Subcutaneous abdominal adipose tissue (tissue), 5 donors: ENCODE data around the gene RALGPS1.

Experiments
- H3K27ac ChIP-seq: one replicate; pipeline ENCODE4 v1.7.0; 2013; ENCODE audit warnings: low read depth, mild to moderate bottlenecking, inconsistent platforms, low read length, moderate library complexity
- H3K27me3 ChIP-seq, 5 donors: one replicate each; pipeline ENCODE4 v1.7.0; 2013; ENCODE audit warnings: low read length in 5 of 5, inconsistent platforms in 1 of 5; ENCODE audit not compliant: control insufficient read depth in 5 of 5, insufficient read depth in 4 of 5
- H3K36me3 ChIP-seq, 5 donors: one replicate each; pipeline ENCODE4 v1.7.0; 2013; ENCODE audit warnings: low read length in 5 of 5; ENCODE audit not compliant: control insufficient read depth in 5 of 5, insufficient read depth in 5 of 5
- H3K4me1 ChIP-seq, 5 donors: one replicate each; pipeline ENCODE4 v1.7.0; 2013; ENCODE audit warnings: low read length in 5 of 5, mild to moderate bottlenecking in 3 of 5, moderate library complexity in 1 of 5; ENCODE audit not compliant: control insufficient read depth in 5 of 5, insufficient read depth in 5 of 5
- H3K4me3 ChIP-seq, 5 donors: one replicate each; pipeline ENCODE4 v1.7.0; 2013; ENCODE audit warnings: low read length in 5 of 5, low read depth in 1 of 5
- H3K9ac ChIP-seq, 5 donors: one replicate each; pipeline ENCODE4 v1.7.0; 2013; ENCODE audit warnings: low read length in 5 of 5, mild to moderate bottlenecking in 4 of 5, moderate library complexity in 3 of 5
- H3K9me3 ChIP-seq, 5 donors: one replicate each; pipeline ENCODE4 v1.7.0; 2013; ENCODE audit warnings: low read length in 5 of 5; ENCODE audit not compliant: control insufficient read depth in 5 of 5
- donor health status: healthy.
- donor health status: healthy.
- donor health status: healthy.
- donor health status: healthy.
- donor health status: healthy.

The RALGPS1 gene

DNA sequence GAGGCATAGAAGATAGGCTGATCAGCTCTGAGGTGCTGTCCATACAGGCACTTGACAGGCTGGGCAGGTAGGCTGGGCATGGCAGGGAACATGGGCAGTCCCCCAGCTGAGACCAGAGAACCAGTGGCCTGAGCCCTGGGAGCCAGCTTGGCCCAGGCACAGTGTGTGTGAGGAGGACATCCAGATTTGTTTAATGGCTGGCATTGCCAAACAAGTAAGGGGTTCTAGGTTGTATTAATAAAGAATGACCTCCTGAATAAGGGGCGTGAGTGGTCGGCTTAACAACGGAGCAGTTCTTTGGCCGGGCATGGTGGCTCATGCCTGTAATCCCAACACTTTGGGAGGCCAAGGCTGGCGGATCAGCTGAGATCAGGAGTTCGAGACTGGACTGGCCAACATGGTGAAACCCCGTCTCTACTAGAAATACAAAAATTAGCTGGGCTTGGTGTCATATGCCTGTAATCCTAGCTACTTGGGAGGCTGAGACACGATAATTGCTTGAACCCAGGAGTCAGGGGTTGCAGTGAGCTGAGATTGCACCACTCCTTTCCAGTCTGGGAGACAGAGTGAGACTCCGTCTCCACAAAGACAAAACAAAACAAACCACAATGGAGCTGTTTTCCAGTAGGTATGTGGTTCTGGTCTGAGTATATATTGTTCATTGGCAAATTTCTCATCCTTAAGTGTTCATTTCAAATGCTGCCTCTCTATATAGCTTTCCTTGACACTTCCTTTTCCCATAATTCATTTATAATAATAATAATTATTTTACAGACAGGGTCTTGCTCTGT lies 151.7 kb downstream of the RALGPS1 start:
- H3K27ac ChIP-seq: no peak overlapping the region
- H3K4me1 ChIP-seq: peaks cover 0 to 10% (median 5%) of the 10 kb centered on the region in 5 donors

DNA sequence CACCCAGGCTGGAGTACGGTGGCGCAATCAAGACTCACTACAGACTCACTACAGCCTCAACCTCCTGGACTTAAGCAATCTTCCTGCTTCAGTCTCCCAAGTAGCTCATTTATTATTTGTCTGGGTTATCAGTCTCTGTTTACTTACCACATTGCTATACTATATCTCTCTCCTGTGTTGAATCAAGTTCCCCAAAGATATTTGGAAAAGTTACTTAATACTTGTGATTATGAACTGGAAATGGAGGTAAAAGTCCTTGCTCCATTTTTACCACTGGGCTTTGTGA lies 152.2 kb downstream of the RALGPS1 start:
- H3K4me3 ChIP-seq: no peak overlapping the region
- peaks cover 0 to 2% (median 0%) of the 10 kb centered on the region in 5 donors for H3K9me3 ChIP-seq
- peaks cover 0 to 9% (median 5%) of the 10 kb centered on the region in 5 donors for H3K4me1 ChIP-seq
- H3K36me3 ChIP-seq: no peaks in the 10 kb centered on the region
- no peaks in the 10 kb centered on the region for H3K27me3 ChIP-seq
- no peak overlapping the region for H3K27ac ChIP-seq
- no peak overlapping the region for H3K9ac ChIP-seq

More for the DNA sequence above, 151.7 kb downstream of the RALGPS1 start:
- Histone ChIP-seq H3K27me3 (no peaks in the 10 kb centered on the region), H3K9me3 (peaks cover 0 to under 1% (median 0%) of the 10 kb centered on the region in 5 donors), H3K9ac (peak overlapping the region in 1 of 5 donors; percentile 44), H3K4me3 (no peak overlapping the region), H3K36me3 (no peaks in the 10 kb centered on the region)

DNA sequence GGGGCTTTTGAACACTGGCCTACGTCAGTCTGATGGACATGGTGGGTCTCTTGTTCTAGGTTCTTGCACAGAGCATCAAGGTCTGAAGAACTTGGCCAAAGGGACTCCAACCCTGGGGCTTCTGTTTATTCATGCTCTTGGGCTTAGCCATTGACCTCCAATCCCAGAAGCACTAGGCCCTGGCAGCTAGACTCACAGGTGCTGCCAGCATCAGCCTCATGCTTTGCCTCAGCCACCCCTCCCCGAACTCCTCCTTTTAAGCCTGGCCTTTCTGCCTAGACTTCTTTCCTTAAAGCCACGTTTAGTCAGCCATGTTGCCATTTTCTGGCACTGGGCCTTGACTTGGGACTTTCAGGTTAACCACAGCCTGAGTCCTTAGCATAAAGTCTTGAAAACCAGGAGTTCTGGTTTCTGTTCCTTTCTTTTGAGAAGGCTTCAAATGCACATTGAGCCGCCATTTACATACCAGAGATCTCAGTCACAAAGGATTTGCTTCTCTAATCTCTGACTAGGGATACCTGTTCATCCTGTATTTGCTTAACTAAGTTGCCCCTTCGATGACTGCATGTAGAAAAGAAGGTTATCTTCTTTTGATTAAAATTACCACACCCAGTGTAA lies 153.1 kb downstream of the RALGPS1 start:
- Histone ChIP-seq H3K4me3 (no peak overlapping the region), H3K27ac (no peak overlapping the region), H3K9me3 (peaks cover 0 to 3% (median 0%) of the 10 kb centered on the region in 5 donors), H3K4me1 (peaks cover 0 to 9% (median 5%) of the 10 kb centered on the region in 5 donors), H3K27me3 (no peaks in the 10 kb centered on the region), H3K9ac (no peak overlapping the region), H3K36me3 (no peaks in the 10 kb centered on the region)

DNA sequence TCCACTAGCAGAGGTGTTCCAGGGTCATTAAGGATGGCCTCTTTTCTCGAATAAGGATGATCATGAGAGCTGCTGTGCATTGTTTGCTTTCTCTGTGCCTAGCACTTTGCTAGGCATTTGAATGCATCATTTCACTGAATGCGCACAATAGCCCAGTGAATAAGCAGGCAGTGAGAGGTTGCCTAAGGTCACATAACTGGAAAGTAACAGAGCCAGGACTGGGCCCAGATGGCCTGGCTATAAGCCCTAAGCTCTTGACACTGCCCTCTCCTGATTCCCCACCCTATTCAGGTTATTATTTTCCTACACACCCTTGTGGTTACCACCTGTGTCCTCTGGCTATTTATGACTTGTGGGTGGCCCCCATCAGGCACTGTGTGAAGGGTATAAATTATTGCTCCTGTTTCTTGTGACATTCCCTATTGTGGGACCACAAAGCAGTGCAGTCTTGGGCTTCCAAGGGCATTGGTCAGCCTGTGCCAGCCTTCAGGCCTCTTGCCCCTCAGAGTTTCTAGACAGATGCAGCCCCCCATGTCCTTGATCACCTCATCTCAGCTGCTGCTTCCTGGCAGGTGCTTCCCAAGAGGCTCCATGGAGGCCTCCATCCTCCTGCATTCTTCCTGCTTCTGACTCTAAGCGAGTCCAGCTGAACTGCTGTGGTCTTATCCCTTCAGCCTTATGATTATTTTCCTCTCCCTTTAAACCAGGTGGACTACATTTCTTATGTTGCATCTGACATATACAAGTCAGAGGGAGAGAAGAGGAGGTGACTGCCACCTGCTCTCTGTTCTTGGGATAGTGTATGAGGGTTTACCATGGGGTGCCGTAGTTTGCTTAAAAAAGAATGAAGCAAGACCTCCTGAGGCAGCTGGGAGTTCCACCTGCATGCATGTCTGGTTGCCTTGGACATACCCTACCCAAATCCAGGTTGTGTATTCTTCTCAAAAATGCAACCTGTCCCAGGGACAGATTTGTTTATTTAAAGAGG lies 160.3 kb downstream of the RALGPS1 start:
- H3K9ac ChIP-seq: no peak overlapping the region
- H3K27me3 ChIP-seq: no peaks in the 10 kb centered on the region
- H3K9me3 ChIP-seq: peaks cover 0 to 7% (median 0%) of the 10 kb centered on the region in 5 donors
- no peaks in the 10 kb centered on the region for H3K36me3 ChIP-seq
- H3K4me3 ChIP-seq: peak overlapping the region in 1 of 5 donors; percentile 16
- peaks cover 9 to 57% (median 50%) of the 10 kb centered on the region in 5 donors for H3K4me1 ChIP-seq
- peak overlapping the region; percentile 84 for H3K27ac ChIP-seq

DNA sequence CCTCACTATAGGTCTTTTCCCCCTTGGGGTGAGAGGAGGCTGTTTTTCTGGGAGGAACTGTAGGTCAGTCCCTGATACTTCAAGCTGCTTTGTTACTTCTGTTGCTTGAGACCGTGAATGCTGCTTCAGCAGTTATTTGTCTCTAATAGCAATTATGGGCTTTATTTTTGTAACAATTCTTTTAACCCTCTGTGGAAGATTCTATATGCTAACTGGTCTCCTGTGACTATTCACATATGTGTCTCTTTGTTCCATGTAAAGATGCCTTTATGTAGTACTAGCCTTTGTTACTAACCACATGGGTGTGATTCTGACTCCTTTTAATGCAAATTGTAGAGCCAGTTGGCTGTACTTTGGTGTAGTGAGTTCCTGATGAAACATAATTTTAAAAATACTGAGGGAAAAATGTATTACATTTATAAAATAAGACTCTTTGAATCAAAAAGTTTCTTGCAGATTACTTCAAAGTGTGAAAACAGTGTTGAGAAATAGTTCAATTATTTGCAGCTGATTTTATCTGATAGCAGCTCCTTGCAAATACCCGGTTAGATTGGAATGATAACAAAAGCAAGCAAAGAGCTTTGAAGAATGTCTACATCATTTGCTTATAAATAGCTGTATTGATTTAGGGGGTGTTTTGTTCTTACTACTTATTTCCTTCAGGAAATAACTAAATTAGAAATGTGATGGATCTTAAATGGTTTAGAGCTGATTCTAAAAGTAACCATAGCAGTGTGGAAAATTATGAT lies 161.2 kb downstream of the RALGPS1 start:
- H3K9me3 ChIP-seq: peaks cover 0 to 7% (median 0%) of the 10 kb centered on the region in 5 donors
- peak overlapping the region; percentile 84 for H3K27ac ChIP-seq
- H3K27me3 ChIP-seq: no peaks in the 10 kb centered on the region
- no peaks in the 10 kb centered on the region for H3K36me3 ChIP-seq
- no peak overlapping the region for H3K9ac ChIP-seq
- H3K4me1 ChIP-seq: peaks cover 9 to 59% (median 50%) of the 10 kb centered on the region in 5 donors
- no peak overlapping the region for H3K4me3 ChIP-seq

DNA sequence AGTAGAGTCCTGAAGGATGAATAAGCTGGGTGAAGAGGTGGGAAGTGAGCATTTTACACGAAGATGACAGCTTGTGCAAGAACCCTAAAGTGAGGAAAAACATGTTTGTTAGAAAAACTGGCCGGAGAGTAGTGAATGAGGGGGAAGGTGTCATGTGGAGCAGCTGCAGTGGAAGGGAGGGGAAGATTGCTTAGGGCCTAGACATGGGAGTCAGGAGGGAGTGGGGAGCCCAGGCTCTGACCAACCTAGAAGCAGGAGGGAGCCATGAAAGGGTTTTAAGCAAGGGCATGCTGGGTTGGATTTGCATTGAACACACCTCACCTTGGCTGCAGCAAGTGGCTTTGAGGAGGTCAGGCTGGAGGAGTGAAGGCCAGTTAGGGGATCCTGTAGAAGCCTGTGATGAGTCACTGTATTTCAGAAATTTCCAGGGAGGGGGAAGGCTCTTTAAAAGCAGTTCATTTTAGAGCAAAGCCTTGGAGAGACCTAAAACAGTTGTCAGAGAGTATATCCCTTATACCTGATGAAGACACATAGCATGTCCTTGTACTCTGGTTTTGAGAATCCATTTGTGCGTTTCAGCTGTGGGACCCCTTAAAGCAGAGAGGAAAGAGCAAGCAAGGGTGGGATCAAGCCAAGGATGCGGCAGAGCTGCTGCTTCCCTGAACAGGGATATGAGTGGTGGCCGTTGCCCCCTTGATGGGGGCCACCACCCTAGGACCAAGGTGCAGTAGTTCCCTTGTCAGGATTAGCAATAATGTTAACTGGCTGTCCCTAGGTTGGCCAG lies 162.5 kb downstream of the RALGPS1 start:
- Histone ChIP-seq H3K4me1 (peaks cover 11 to 72% (median 62%) of the 10 kb centered on the region in 5 donors), H3K27ac (peak overlapping the region; percentile 84), H3K9ac (peak overlapping the region in 2 of 5 donors; percentile 47 to 55), H3K9me3 (peaks cover 0 to 5% (median 0%) of the 10 kb centered on the region in 5 donors), H3K36me3 (no peaks in the 10 kb centered on the region), H3K4me3 (no peak overlapping the region), H3K27me3 (no peaks in the 10 kb centered on the region)

DNA sequence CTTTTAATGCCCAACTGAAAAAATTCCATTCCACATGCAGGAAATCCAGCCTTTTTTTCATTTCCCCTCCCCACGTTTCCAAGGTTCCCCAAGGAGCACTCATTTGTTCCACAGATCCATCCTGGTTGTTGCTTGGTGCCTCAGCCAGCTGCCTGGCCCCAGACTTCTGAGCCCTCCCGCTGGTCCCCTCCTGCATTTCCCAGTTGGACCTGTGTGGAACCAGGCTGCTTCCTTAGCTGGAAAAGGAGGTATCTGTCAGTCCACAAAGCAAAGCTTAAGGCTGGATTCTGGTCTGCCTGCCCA lies 163.0 kb downstream of the RALGPS1 start:
- Histone ChIP-seq H3K27me3 (no peaks in the 10 kb centered on the region), H3K27ac (peak overlapping the region; percentile 84), H3K36me3 (no peaks in the 10 kb centered on the region), H3K4me3 (peak overlapping the region in 1 of 5 donors; percentile 15), H3K9ac (peak overlapping the region in 4 of 5 donors; percentile 14 to 55 (median 45)), H3K9me3 (peaks cover 0 to 5% (median 0%) of the 10 kb centered on the region in 5 donors), H3K4me1 (peaks cover 11 to 74% (median 62%) of the 10 kb centered on the region in 5 donors)

DNA sequence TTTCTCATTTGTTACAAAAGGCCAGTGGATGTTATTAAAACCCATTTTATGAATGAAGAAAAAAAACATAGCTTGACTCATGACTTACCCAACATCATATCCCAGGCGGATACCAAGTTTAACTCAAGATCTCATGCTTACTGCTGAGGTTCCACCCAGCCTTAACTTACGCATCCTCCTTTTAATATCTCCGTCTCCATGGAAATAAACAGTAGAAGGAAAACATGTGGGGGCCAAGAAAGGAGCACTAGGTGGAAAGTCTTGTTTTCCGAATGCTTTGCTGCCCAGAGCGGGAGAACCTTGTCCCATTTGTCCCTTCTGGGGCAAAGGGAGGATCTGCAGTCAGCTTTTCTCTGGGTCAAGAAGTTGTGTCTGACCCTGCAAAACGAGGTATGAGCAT lies 163.8 kb downstream of the RALGPS1 start:
- H3K9me3 ChIP-seq: peaks cover 0 to 5% (median 0%) of the 10 kb centered on the region in 5 donors

DNA sequence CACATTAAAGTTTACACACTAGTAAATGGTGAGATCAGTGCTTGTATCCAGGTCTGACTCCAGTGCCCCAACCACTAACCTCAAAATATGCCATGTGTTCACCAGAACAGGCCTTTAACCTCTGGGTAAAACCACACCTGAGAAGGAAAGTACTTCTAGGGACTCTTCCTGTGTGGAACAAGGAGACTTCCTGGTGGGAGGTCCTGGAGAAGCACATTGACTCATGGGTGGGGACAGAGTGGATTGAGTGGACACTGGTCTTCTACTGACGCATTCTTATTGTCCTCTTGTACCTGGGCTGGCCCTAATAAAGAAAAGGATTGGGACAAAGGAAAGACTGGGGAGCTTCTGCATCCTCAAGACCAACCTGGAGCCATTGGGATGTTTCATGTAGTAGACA lies 164.4 kb downstream of the RALGPS1 start:
- Histone ChIP-seq H3K27ac (peak overlapping the region; percentile 82), H3K36me3 (no peaks in the 10 kb centered on the region)

More for the DNA sequence above, 163.8 kb downstream of the RALGPS1 start:
- Histone ChIP-seq H3K27ac (peak overlapping the region; percentile 84), H3K27me3 (no peaks in the 10 kb centered on the region), H3K4me1 (peaks cover 11 to 79% (median 64%) of the 10 kb centered on the region in 5 donors), H3K36me3 (no peaks in the 10 kb centered on the region), H3K4me3 (no peak overlapping the region), H3K9ac (peak overlapping the region in 1 of 5 donors; percentile 14)

More for the DNA sequence above, 164.4 kb downstream of the RALGPS1 start:
- Histone ChIP-seq H3K9me3 (peaks cover 0 to 5% (median 0%) of the 10 kb centered on the region in 5 donors), H3K4me3 (no peak overlapping the region), H3K9ac (peak overlapping the region in 1 of 5 donors; percentile 54), H3K4me1 (peaks cover 11 to 85% (median 64%) of the 10 kb centered on the region in 5 donors), H3K27me3 (no peaks in the 10 kb centered on the region)
